Kidney (tissue), 14 donors: Measurements from ENCODE around the gene BNC1. TPM values are rescaled to one million over a fixed set of nuclear protein-coding genes. Genes with fewer than 3 reads are reported as not detected.

ENCODE experiments used
- DNase-seq, 5 donors: peaks; one replicate each; pipeline ENCODE4 v3.0.0-alpha.2; 2013 to 2020
- FAIRE-seq: peaks from 2 replicates; lab custom pipeline; 2012; peaks lifted over from hg19 to GRCh38; lab: Jason Lieb, UNC
- H3K27ac ChIP-seq, 2 donors: one replicate each; pipeline ENCODE4 v1.7.0; 2013; ENCODE audit warnings: low read depth in 2 of 2, low read length in 2 of 2, inconsistent platforms in 1 of 2
- H3K27me3 ChIP-seq: one replicate; pipeline ENCODE4 v1.7.1; 2013; ENCODE audit warnings: low read length, inconsistent platforms; ENCODE audit not compliant: control insufficient read depth, insufficient read depth
- H3K36me3 ChIP-seq, 3 donors: one replicate each; pipeline versions ENCODE4 v1.7.0 to v1.7.1; 2013; ENCODE audit warnings: low read length in 3 of 3, control low read depth in 1 of 3, inconsistent platforms in 1 of 3; ENCODE audit not compliant: insufficient read depth in 3 of 3, control insufficient read depth in 2 of 3
- H3K4me1 ChIP-seq, 3 donors: one replicate each; pipeline versions ENCODE4 v1.7.0 to v1.7.1; 2013; ENCODE audit warnings: low read length in 3 of 3, inconsistent platforms in 1 of 3, low read depth in 1 of 3; ENCODE audit not compliant: control insufficient read depth in 2 of 3, insufficient read depth in 2 of 3
- H3K4me3 ChIP-seq, 3 donors: one replicate each; pipeline versions ENCODE4 v1.7.0 to v1.8.1; 2013; ENCODE audit warnings: low read length in 3 of 3, control low read depth in 1 of 3, inconsistent platforms in 1 of 3
- H3K9ac ChIP-seq, 3 donors: one replicate each; pipeline versions ENCODE4 v1.7.0 to v1.7.1; 2013; ENCODE audit warnings: low read length in 3 of 3, control low read depth in 1 of 3, inconsistent platforms in 1 of 3
- H3K9me3 ChIP-seq, 3 donors: one replicate each; pipeline versions ENCODE4 v1.7.0 to v1.7.1; 2013; ENCODE audit warnings: low read length in 3 of 3, control low read depth in 1 of 3, inconsistent platforms in 1 of 3; ENCODE audit not compliant: control insufficient read depth in 2 of 3, insufficient read depth in 1 of 3
- intact Hi-C: fragments of 100-400 bp; cut with DNase I; formaldehyde crosslinking; loops from one replicate; pipeline ENCODE4 v1.11.1; 2022
- polyA plus RNA-seq: library from polyadenylated mRNA; stranded (reverse); fragments of 350-450 nt; fragmentation: Illumina TruSeq; extraction: RNeasy Lipid Tissue Mini Kit (QIAGEN cat#74804); gene quantifications from one replicate; pipeline ENCODE4 v1.2.3, GENCODE V29; 2014; ENCODE audit warnings: low read depth, low replicate concordance; ENCODE audit not compliant: insufficient read depth
- total RNA-seq: library from RNA; stranded (reverse); fragmentation: NEBNext Ultra II Directional; extraction: Animal tissue kit (Norgen Biotek cat#: 25700); gene quantifications from one replicate; pipeline ENCODE4 v1.2.1, GENCODE V29; 2021
- TF ChIP-seq, protein P1 (sequence below): IDR thresholded peaks from 3 replicates; pipeline ENCODE4 v1.5.1; 2012; ENCODE audit warnings: mild to moderate bottlenecking, moderate library complexity, borderline replicate concordance; ENCODE audit not compliant: insufficient read depth; ENCODE audit errors: extremely low read depth
- donor health status: control.
- donor health status: control.
- donor health status: control.
- donor health status: control.
- donor health status: control.
- donor health status: DM: yes; HTN: yes; CAD: no.
- donor health status: Normal renal cell carcinoma (clear cell type).

BNC1 gene
- total and polyA plus RNA-seq, 2 donors from 2014 or later = 0.38 TPM; not detected in 1

DNA sequence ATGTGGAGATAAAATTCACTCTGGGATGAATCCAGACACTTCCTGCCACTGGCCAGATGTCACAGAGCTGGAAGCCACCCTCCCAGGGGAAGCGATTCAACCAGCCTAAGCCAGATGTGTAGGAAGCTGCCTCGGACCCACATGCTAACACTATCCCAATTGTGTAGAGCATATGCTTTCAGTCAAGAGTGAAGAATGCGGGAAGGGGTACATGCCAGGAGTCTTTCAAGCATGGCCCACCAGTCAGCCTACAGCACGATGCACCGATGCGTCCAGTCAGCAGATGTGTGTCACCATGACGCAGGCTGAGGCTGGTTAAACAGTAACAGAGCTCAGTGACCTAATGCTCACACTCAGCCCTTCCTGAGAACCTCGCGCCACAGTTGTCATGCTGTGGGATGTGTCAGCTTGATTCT, 38.8 kb upstream of the BNC1 start:
- intact Hi-C loops = no loop called here
- Histone ChIP-seq H3K9me3 (peaks cover 0 to 5% (median 0%) of the 10 kb centered on the region in 3 donors), H3K4me1 (peaks cover 0 to 9% (median 0%) of the 10 kb centered on the region in 3 donors), H3K27me3 (no peaks in the 10 kb centered on the region), H3K9ac (no peak overlapping the region), H3K27ac (no peak overlapping the region), H3K36me3 (no peaks in the 10 kb centered on the region), H3K4me3 (no peak overlapping the region)
- FAIRE-seq (no peak), DNase-seq (peak; percentile 90 to 97 (median 95))
- TF ChIP-seq, protein P1, sequence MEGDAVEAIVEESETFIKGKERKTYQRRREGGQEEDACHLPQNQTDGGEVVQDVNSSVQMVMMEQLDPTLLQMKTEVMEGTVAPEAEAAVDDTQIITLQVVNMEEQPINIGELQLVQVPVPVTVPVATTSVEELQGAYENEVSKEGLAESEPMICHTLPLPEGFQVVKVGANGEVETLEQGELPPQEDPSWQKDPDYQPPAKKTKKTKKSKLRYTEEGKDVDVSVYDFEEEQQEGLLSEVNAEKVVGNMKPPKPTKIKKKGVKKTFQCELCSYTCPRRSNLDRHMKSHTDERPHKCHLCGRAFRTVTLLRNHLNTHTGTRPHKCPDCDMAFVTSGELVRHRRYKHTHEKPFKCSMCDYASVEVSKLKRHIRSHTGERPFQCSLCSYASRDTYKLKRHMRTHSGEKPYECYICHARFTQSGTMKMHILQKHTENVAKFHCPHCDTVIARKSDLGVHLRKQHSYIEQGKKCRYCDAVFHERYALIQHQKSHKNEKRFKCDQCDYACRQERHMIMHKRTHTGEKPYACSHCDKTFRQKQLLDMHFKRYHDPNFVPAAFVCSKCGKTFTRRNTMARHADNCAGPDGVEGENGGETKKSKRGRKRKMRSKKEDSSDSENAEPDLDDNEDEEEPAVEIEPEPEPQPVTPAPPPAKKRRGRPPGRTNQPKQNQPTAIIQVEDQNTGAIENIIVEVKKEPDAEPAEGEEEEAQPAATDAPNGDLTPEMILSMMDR = no peak

DNA sequence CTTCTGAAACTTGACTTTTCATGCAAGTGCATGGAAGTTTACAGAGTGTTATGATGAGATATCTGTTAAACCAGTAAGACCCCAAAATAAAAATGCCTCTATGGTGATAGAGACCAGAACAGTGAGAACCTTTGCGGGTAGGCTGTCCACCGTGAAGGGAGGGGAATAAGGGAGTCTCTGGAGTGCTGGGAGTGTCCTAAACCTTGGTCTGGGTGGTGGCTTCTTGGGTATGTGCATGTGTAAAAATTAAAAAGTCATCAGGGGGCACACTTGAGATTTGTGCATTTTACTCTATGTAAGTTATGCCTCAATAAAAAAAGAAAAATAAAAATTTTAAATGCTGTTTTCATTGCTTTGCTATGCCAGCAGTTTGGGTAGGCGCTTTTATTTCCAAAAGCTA, 38.2 kb upstream of the BNC1 start:
- Histone ChIP-seq H3K4me1 (peaks cover 0 to 9% (median 0%) of the 10 kb centered on the region in 3 donors), H3K27me3 (no peaks in the 10 kb centered on the region), H3K9ac (no peak overlapping the region), H3K4me3 (no peak overlapping the region), H3K9me3 (peaks cover 0 to 5% (median 0%) of the 10 kb centered on the region in 3 donors), H3K27ac (no peak overlapping the region), H3K36me3 (no peaks in the 10 kb centered on the region)
- FAIRE-seq (no peak), DNase-seq (no peak)
- TF ChIP-seq, protein P1 = no peak
- intact Hi-C loops = no loop called here

DNA sequence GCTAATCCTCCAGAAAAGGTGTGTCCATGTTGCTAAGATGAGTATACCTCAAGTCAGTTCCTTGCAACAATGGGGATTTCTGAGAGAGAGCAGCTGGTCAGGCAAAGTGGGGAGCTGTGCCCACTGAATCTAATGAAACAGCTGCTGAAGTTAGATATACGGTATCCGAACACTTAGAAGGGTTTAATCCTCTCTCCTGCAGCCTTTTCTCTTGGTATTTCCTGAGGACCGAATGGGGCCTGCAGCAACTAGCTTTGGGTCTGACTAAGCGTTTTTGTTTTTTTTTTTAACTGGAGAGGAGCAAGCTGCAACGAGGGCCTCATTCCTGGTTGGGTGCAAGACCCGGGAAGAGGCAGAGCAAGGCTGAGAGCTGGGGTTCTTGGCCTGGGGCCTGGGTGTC, 37.6 kb upstream of the BNC1 start:
- FAIRE-seq (no peak), DNase-seq (no peak)
- H3K9ac ChIP-seq = no peak overlapping the region
- peaks cover 0 to 9% (median 0%) of the 10 kb centered on the region in 3 donors for H3K4me1 ChIP-seq
- H3K9me3 ChIP-seq = peaks cover 0 to 5% (median 0%) of the 10 kb centered on the region in 3 donors
- TF ChIP-seq, protein P1 = no peak
- no peaks in the 10 kb centered on the region for H3K36me3 ChIP-seq
- intact Hi-C loops = no loop called here
- H3K4me3 ChIP-seq = no peak overlapping the region
- H3K27me3 ChIP-seq = no peaks in the 10 kb centered on the region
- H3K27ac ChIP-seq = no peak overlapping the region

DNA sequence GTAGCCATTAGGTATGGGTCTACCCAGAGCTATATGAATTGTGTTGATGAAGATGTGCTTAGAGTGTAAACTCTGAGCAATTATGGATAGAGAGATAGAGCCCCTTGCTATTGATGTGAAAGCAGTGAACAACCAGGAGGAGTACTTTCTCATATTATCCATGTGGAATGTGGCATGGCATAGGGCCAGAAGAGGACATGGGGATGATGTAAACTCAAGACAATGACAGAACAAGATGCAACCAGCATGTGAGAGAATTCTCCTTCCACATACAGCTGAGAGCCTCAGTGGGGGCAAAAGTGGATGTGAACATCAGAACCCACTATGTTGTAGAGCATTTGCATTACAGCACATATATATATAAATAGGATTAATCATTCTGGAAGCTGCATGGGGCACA, 36.4 kb upstream of the BNC1 start:
- DNase-seq = no peak
- peaks cover 0 to 5% (median 0%) of the 10 kb centered on the region in 3 donors for H3K9me3 ChIP-seq
- no peak overlapping the region for H3K27ac ChIP-seq
- TF ChIP-seq, protein P1 = no peak
- intact Hi-C loops = no loop called here
- H3K9ac ChIP-seq = no peak overlapping the region
- H3K36me3 ChIP-seq = no peaks in the 10 kb centered on the region
- peaks cover 0 to 9% (median 0%) of the 10 kb centered on the region in 3 donors for H3K4me1 ChIP-seq
- no peaks in the 10 kb centered on the region for H3K27me3 ChIP-seq
- FAIRE-seq = no peak
- H3K4me3 ChIP-seq = no peak overlapping the region
